ENCODE measurements around the gene PKMYT1. TPM values are rescaled to one million over a fixed set of nuclear protein-coding genes. Genes with fewer than 3 reads are reported as not detected.

The PKMYT1 gene
- total and polyA plus RNA-seq, 2 experiments from 2014 or later = 7.7 to 21.0 TPM

DNA sequence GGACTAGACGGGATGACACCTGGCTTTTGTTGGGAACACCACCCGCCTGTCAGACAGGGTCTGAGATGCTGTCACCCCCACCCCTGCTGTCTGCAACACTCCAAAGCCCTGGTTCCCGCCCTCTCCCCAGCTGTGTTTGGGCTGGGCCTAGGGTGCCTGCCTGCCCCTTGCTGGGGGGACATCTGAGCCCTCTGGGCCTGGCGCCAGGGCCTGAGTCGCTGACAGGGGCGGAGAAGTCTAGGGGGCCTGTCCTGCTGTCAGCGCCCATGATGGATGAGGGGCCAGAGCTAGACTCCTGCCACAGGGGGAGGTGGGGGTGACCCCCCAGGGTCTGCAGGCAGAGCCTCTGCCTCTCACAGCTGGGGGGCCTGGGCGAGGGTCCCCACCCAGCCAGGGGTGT, 7.6 kb upstream of the PKMYT1 start:
- Histone ChIP-seq H4K20me1 (ENCODE audit: insufficient read depth, poor library complexity, severe bottlenecking) (no peaks in the 10 kb centered on the region), H3K27ac (no peak overlapping the region), H3K79me2 (no peaks in the 10 kb centered on the region), H3K4me3 (no peak overlapping the region), H2AFZ (no peak overlapping the region), H3K9me2 (replicated peaks; ENCODE audit: insufficient read depth) (no peaks in the 10 kb centered on the region), H3K9me3 (ENCODE audit: low read depth) (no peaks in the 10 kb centered on the region), H3K27me3 (no peaks in the 10 kb centered on the region), H3K36me3 (replicated peaks; ENCODE audit: insufficient read depth, low read depth) (no peaks in the 10 kb centered on the region), H3K4me1 (ENCODE audit: insufficient read depth) (peaks cover 6% of the 10 kb centered on the region), H3K4me2 (no peak overlapping the region)
- 63% methylated on average over 8 of the region's 8 CpGs for WGBS (ENCODE audit: low lambda C conversion rate, missing lambda C conversion rate)
- DNase-seq (ENCODE audit: low spot score) = no peak
- no peak for TF ChIP-seq EZH2 (IDR thresholded peaks at IDR 0.05; ENCODE audit: borderline replicate concordance)
- TF ChIP-seq EZH2phosphoT487 (IDR thresholded peaks at IDR 0.05; ENCODE audit: low read depth, severe bottlenecking, unreplicated experiment) = no peak
- TF ChIP-seq, protein P1, sequence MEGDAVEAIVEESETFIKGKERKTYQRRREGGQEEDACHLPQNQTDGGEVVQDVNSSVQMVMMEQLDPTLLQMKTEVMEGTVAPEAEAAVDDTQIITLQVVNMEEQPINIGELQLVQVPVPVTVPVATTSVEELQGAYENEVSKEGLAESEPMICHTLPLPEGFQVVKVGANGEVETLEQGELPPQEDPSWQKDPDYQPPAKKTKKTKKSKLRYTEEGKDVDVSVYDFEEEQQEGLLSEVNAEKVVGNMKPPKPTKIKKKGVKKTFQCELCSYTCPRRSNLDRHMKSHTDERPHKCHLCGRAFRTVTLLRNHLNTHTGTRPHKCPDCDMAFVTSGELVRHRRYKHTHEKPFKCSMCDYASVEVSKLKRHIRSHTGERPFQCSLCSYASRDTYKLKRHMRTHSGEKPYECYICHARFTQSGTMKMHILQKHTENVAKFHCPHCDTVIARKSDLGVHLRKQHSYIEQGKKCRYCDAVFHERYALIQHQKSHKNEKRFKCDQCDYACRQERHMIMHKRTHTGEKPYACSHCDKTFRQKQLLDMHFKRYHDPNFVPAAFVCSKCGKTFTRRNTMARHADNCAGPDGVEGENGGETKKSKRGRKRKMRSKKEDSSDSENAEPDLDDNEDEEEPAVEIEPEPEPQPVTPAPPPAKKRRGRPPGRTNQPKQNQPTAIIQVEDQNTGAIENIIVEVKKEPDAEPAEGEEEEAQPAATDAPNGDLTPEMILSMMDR (IDR thresholded peaks at IDR 0.05; ENCODE audit: poor library complexity) = no peak

DNA sequence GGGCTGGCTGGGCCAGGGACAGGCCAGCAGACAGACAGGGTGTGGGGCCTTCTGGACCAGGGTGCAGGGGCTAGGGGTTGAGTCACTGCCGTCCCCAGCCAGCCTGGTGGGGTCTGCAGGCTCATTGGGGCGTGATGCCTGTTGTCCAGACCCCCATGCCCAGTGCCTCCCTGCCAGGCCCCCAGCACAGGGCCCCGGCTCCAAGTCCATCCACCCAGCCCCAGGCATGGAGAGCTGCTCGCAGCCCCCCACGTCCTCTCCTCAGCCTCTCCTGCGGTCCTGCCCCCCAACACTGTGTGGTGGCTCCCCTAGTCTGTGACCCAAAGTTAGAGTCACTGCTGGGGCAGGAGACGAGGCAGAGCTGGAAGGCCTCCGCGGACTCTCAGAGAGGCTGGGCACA, 7.0 kb upstream of the PKMYT1 start:
- H2AFZ ChIP-seq = no peak overlapping the region
- DNase-seq (ENCODE audit: low spot score) = no peak
- H3K79me2 ChIP-seq = no peaks in the 10 kb centered on the region
- H3K36me3 ChIP-seq (replicated peaks; ENCODE audit: insufficient read depth, low read depth) = no peaks in the 10 kb centered on the region
- no peak overlapping the region for H3K4me3 ChIP-seq
- no peaks in the 10 kb centered on the region for H3K9me3 ChIP-seq (ENCODE audit: low read depth)
- TF ChIP-seq, protein P1 (IDR thresholded peaks at IDR 0.05; ENCODE audit: poor library complexity) = no peak
- no peak for TF ChIP-seq EZH2 (IDR thresholded peaks at IDR 0.05; ENCODE audit: borderline replicate concordance)
- no peak for TF ChIP-seq EZH2phosphoT487 (IDR thresholded peaks at IDR 0.05; ENCODE audit: low read depth, severe bottlenecking, unreplicated experiment)
- H4K20me1 ChIP-seq (ENCODE audit: insufficient read depth, poor library complexity, severe bottlenecking) = no peaks in the 10 kb centered on the region
- H3K9me2 ChIP-seq (replicated peaks; ENCODE audit: insufficient read depth) = no peaks in the 10 kb centered on the region
- H3K27me3 ChIP-seq = no peaks in the 10 kb centered on the region
- peaks cover 6% of the 10 kb centered on the region for H3K4me1 ChIP-seq (ENCODE audit: insufficient read depth)
- H3K4me2 ChIP-seq = no peak overlapping the region
- 81% methylated on average over 9 of the region's 9 CpGs for WGBS (ENCODE audit: low lambda C conversion rate, missing lambda C conversion rate)
- no peak overlapping the region for H3K27ac ChIP-seq

DNA sequence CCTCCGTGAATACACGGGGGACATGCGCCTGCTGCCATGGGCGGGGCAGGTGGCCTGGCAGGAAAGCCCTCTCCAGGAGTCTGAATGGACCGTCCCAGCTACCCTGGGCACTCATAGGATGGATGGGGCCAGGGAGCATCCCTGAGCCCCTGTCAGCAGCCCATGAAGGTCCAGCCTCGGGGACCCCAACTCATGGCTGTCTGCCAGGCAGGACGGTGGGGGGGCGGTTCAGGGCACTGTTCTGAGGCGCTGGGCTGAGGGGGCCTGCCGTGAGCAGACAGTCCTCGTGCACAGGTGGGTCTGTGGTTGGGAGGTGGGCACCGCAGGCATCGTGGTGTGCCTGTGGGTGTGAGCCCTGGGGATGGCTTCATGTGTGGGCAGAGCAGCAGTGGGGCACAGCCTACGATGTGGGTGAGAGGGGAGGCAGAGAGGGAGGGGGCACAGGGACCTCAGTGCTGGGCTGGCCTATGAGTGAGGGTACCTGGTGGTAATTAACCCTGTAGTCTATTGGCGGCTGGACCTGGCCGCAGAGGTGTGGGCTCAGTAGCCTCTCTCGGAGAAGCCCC, 6.5 kb upstream of the PKMYT1 start:
- WGBS (ENCODE audit: low lambda C conversion rate, missing lambda C conversion rate) = 92% methylated on average over 17 of the region's 17 CpGs
- no peaks in the 10 kb centered on the region for H4K20me1 ChIP-seq (ENCODE audit: insufficient read depth, poor library complexity, severe bottlenecking)
- no peaks in the 10 kb centered on the region for H3K9me3 ChIP-seq (ENCODE audit: low read depth)
- no peaks in the 10 kb centered on the region for H3K79me2 ChIP-seq
- H3K36me3 ChIP-seq (replicated peaks; ENCODE audit: insufficient read depth, low read depth) = no peaks in the 10 kb centered on the region
- H3K4me2 ChIP-seq = no peak overlapping the region
- no peaks in the 10 kb centered on the region for H3K27me3 ChIP-seq
- no peak overlapping the region for H3K27ac ChIP-seq
- H3K9me2 ChIP-seq (replicated peaks; ENCODE audit: insufficient read depth) = no peaks in the 10 kb centered on the region
- no peak overlapping the region for H3K4me3 ChIP-seq
- TF ChIP-seq, protein P1 (IDR thresholded peaks at IDR 0.05; ENCODE audit: poor library complexity) = no peak
- no peak for TF ChIP-seq EZH2 (IDR thresholded peaks at IDR 0.05; ENCODE audit: borderline replicate concordance)
- no peak for TF ChIP-seq EZH2phosphoT487 (IDR thresholded peaks at IDR 0.05; ENCODE audit: low read depth, severe bottlenecking, unreplicated experiment)
- peaks cover 6% of the 10 kb centered on the region for H3K4me1 ChIP-seq (ENCODE audit: insufficient read depth)
- no peak overlapping the region for H2AFZ ChIP-seq
- no peak for DNase-seq (ENCODE audit: low spot score)

Measured in hepatocyte (in vitro differentiated cells).